ENCODE results near the gene MAML2.

DNA sequence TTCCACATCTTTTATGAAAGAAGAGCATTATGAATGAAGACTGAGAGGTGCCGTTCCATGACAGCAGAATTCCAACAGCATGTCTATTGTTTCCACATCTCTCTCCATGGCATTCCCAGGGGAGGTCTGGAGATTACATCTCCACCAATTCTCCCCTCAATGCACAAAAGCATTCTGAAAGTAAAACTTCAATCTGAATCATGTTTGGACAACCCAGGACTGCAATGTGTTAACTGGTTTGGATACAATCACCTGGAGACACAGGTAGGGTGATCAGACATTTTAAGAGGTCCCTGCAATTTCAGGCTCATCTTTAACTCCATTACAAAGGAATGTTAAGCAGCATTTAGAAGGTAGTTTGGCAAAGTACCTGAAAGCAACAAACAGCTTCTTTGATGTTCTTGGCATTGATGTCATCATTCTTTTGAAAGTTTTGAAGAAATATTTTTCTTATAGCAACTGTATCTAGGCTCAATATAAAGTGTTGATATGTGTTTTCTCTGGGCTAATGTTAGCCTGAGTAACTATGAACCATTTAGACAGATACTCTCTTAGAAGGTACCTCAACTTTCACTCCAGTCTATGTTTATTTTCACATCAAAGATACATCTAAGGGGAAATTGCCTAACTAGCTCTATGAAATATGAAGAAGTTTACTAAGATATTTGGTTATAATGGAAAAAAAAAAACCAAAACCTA lies 237.6 kb downstream of the MAML2 start:
- TF ChIP-seq POLR2A (IDR thresholded peaks at IDR 0.05) (no peak), CTCF (IDR thresholded peaks at IDR 0.05) (no peak)
